Measurements from ENCODE around the gene RNF115.

- TF ChIP-seq CTCF (IDR thresholded peaks at IDR 0.05) (no peak), POLR2A (IDR thresholded peaks at IDR 0.05) (no peak)
Observed at GRCh38 chr1:145778146-145778540, 45.8 kb downstream of the RNF115 start.

All from ovary (tissue), 3 donors.